Stomach smooth muscle (tissue), 2 donors: ENCODE results near the gene TMCO4.

Source experiments
- H3K27ac ChIP-seq: one replicate; pipeline ENCODE4 v1.7.0; 2013; ENCODE audit warnings: mild to moderate bottlenecking, low read length, inconsistent platforms
- H3K27me3 ChIP-seq, 2 donors: one replicate each; pipeline ENCODE4 v1.7.0; 2013; ENCODE audit warnings: low read length in 2 of 2; ENCODE audit not compliant: insufficient read depth in 2 of 2, control insufficient read depth in 1 of 2
- H3K36me3 ChIP-seq, 2 donors: one replicate each; pipeline ENCODE4 v1.7.0; 2013; ENCODE audit warnings: low read length in 2 of 2; ENCODE audit not compliant: control insufficient read depth in 2 of 2, insufficient read depth in 2 of 2
- H3K4me1 ChIP-seq: one replicate; pipeline ENCODE4 v1.7.0; 2013; ENCODE audit warnings: low read length; ENCODE audit not compliant: control insufficient read depth, insufficient read depth
- H3K4me3 ChIP-seq, 2 donors: one replicate each; pipeline ENCODE4 v1.7.0; 2013; ENCODE audit warnings: low read length in 2 of 2
- H3K9ac ChIP-seq, 2 donors: one replicate each; pipeline ENCODE4 v1.7.0; 2013; ENCODE audit warnings: low read length in 2 of 2, mild to moderate bottlenecking in 1 of 2
- H3K9me3 ChIP-seq, 2 donors: one replicate each; pipeline ENCODE4 v1.7.0; 2013; ENCODE audit warnings: low read length in 2 of 2; ENCODE audit not compliant: control insufficient read depth in 2 of 2
- donor health status: healthy.
- donor health status: Pancreatic carcinoma.

The TMCO4 gene

DNA sequence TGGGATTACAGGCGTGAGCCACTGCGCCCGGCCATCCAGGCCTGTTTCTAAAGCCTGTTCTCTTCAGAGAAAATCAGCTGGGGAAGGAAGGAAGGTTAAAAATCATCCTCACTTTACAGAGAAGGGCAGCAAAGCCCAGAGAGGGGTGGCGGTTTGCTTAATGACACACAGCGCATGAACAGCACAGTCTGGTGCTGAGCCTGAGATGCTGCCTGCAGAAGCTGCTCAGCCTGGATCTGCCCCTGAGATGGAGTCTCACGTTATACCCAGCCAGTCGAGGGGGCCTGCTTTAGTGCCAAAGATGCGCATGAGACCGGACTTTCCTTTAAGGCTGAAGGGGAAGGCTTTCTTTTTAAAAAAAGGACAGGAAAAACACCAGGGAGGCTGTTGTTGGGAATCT lies 113.7 kb downstream of the TMCO4 start:
- H3K4me1 ChIP-seq, result no peaks in the 10 kb centered on the region
- no peaks in the 10 kb centered on the region for H3K27me3 ChIP-seq
- H3K9ac ChIP-seq, result no peak overlapping the region
- H3K4me3 ChIP-seq, result no peak overlapping the region
- no peak overlapping the region for H3K27ac ChIP-seq
- H3K9me3 ChIP-seq, result peaks cover 0 to 7% of the 10 kb centered on the region in 2 donors
- H3K36me3 ChIP-seq, result peaks cover 11 to 18% of the 10 kb centered on the region in 2 donors

DNA sequence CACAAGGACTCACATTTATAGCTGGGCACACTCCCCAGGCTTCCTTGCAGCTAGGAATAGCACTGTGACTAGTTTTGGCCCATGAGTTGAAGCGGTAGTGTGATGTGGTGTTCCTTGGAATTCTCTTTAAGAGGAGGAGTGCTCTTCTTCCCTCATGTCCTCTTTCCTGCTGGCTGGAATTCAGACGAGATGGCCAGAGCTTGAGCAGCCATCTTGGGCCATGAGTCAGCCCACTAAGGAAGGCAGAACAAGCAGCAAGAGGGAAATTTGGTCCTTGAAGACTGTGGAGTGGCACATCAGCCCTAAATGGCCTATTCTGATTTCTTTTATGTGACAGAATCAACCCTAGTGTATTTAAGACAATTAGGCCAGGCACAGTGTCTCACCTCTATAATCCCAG lies 115.0 kb downstream of the TMCO4 start:
- no peak overlapping the region for H3K27ac ChIP-seq
- H3K9me3 ChIP-seq, result peaks cover 0 to 7% of the 10 kb centered on the region in 2 donors
- H3K9ac ChIP-seq, result no peak overlapping the region
- H3K36me3 ChIP-seq, result peaks cover 11 to 18% of the 10 kb centered on the region in 2 donors
- no peak overlapping the region for H3K4me3 ChIP-seq
- no peaks in the 10 kb centered on the region for H3K27me3 ChIP-seq
- H3K4me1 ChIP-seq, result no peaks in the 10 kb centered on the region

DNA sequence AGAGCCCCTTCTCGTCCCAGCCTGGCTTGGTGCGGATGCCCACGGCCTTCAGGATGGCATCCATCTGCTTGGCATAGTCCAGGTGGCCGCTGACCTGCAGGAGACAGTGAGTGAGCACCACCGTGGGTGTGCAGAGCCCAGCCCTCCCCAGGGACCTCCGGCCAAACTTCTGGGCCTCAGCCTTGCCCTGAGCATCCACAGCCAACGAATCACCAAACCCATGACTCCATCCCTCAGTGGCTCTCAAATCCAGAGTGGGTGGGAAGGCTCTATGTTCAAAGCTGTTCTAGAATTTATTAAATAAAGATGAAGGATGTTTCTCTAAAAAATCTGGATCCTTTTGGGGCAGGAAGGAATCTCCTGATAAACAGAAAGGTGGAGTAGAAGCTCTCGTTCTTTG lies 116.4 kb downstream of the TMCO4 start:
- Histone ChIP-seq H3K4me1 (no peaks in the 10 kb centered on the region), H3K9me3 (peaks cover 0 to 7% of the 10 kb centered on the region in 2 donors), H3K4me3 (no peak overlapping the region), H3K27me3 (no peaks in the 10 kb centered on the region), H3K9ac (no peak overlapping the region), H3K36me3 (peaks cover 11 to 15% of the 10 kb centered on the region in 2 donors), H3K27ac (no peak overlapping the region)

DNA sequence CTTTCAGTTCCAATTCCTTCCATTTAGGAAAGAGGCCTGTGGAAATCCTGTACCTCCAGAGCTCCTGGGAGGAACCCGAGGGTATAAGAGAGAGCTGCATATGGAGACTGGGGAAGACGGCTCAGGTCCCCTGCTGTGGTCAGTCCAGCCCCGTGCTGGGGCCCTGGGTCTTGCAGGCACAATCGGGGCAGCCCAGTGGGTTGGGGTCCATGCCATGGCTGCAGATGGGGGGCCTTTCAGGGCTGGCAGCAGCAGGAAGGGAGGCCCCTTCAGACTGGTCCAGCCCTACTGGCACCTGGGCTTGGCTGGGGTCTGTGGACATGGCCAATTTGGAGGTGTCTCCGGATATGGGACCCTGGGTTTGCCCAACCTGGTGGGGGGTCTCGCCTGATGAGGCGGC lies 116.8 kb downstream of the TMCO4 start:
- Histone ChIP-seq H3K27me3 (no peaks in the 10 kb centered on the region), H3K27ac (no peak overlapping the region), H3K9ac (no peak overlapping the region), H3K36me3 (peaks cover 11 to 15% of the 10 kb centered on the region in 2 donors), H3K4me3 (no peak overlapping the region), H3K4me1 (no peaks in the 10 kb centered on the region), H3K9me3 (peaks cover 0 to 6% of the 10 kb centered on the region in 2 donors)

DNA sequence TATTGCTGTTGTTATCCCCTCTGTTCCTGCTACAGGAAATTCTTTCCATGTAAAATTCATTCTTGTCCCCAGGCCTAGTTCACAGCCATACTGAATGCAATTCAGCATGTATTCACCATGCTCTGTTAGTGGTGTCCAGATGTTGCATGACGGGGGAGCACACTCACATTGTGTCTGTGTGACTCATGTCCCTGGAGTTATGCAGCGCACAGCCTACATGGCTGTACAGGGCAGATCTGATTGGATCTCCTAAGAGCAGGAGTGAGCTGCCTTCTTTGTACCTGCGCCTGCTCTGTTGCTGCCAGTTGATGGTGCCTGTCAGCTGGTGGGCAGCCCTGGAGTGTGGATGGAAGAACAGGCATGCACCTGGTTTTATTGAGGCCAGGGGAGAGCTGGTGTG lies 117.5 kb downstream of the TMCO4 start:
- peaks cover 4 to 9% of the 10 kb centered on the region in 2 donors for H3K36me3 ChIP-seq
- no peaks in the 10 kb centered on the region for H3K27me3 ChIP-seq
- no peaks in the 10 kb centered on the region for H3K4me1 ChIP-seq
- no peaks in the 10 kb centered on the region for H3K9me3 ChIP-seq
- H3K4me3 ChIP-seq, result no peak overlapping the region
- H3K9ac ChIP-seq, result no peak overlapping the region
- no peak overlapping the region for H3K27ac ChIP-seq

DNA sequence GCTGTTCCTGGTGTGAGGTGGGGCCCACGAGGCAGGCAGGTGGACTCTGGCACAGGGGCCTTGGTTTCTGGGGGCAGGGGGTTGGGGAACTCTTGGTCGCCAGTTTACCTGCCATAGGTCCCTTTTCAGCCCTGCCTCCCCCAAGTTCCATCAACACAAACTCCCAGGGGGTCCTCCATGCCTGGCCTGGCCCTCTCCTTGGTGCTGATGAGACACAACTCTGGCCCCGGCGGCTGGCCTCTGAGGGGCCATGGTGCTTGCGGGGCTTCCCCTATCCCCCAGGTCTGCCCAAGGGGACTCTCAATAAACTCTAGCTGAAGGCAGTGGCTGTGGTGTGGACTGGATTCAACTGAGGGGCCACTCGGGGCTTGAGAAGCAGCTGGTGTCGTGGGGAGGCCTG lies 119.1 kb downstream of the TMCO4 start:
- H3K9me3 ChIP-seq, result no peaks in the 10 kb centered on the region
- peaks cover 3 to 4% of the 10 kb centered on the region in 2 donors for H3K27me3 ChIP-seq
- peaks cover 3 to 5% of the 10 kb centered on the region in 2 donors for H3K36me3 ChIP-seq
- no peak overlapping the region for H3K9ac ChIP-seq
- H3K4me3 ChIP-seq, result no peak overlapping the region
- no peak overlapping the region for H3K27ac ChIP-seq
- H3K4me1 ChIP-seq, result no peaks in the 10 kb centered on the region

DNA sequence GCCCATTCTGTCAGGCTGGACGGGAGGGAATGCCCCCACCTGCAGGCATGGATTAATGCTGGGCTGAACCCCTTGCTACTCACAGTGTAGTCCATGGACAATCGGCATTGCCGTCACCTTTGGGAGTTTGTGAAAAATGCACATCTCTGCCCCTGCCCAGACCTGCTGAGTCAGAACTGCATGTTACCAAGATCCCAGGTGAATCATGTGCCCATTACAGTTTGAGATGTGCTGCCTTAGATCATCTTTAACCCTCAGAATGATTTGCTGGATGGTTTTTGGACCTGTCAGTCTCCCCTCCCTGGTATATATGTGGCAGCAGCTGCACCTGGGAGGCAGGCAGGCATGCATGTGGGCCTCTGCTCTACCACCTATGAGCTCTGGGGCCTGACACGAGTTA lies 120.0 kb downstream of the TMCO4 start:
- Histone ChIP-seq H3K9me3 (no peaks in the 10 kb centered on the region), H3K27me3 (peaks cover 5 to 6% of the 10 kb centered on the region in 2 donors), H3K4me1 (no peaks in the 10 kb centered on the region), H3K9ac (no peak overlapping the region), H3K4me3 (no peak overlapping the region), H3K36me3 (peaks cover 1 to 5% of the 10 kb centered on the region in 2 donors), H3K27ac (no peak overlapping the region)

DNA sequence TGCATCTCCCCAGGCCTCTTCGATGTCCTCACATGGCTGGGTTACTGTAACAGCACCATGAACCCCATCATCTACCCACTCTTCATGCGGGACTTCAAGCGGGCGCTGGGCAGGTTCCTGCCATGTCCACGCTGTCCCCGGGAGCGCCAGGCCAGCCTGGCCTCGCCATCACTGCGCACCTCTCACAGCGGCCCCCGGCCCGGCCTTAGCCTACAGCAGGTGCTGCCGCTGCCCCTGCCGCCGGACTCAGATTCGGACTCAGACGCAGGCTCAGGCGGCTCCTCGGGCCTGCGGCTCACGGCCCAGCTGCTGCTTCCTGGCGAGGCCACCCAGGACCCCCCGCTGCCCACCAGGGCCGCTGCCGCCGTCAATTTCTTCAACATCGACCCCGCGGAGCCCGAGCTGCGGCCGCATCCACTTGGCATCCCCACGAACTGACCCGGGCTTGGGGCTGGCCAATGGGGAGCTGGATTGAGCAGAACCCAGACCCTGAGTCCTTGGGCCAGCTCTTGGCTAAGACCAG lies 120.7 kb downstream of the TMCO4 start:
- peaks cover 0 to 5% of the 10 kb centered on the region in 2 donors for H3K36me3 ChIP-seq
- no peak overlapping the region for H3K4me3 ChIP-seq
- H3K4me1 ChIP-seq, result no peaks in the 10 kb centered on the region

DNA sequence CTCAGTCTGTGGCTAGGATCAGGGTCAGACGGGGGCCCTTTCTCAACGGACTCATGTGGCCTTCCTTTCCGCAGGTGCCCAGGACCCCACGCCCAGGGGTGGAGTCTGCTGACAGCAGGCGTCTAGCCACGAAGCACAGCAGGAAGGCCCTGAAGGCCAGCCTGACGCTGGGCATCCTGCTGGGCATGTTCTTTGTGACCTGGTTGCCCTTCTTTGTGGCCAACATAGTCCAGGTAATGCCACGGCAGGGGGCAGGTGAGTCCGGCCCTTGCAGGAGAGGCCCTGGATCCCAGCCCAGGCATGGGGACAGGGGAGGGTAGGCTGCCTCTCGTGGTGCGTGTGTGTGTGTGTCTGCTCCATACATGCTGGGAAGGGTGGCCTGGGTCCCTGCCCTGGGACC lies 121.2 kb downstream of the TMCO4 start:
- Histone ChIP-seq H3K27me3 (peaks cover 5 to 6% of the 10 kb centered on the region in 2 donors), H3K9ac (no peak overlapping the region), H3K36me3 (peaks cover 0 to 5% of the 10 kb centered on the region in 2 donors), H3K4me1 (no peaks in the 10 kb centered on the region), H3K4me3 (no peak overlapping the region), H3K9me3 (no peaks in the 10 kb centered on the region), H3K27ac (no peak overlapping the region)

More for the DNA sequence above, 120.7 kb downstream of the TMCO4 start:
- Histone ChIP-seq H3K27me3 (peaks cover 5 to 6% of the 10 kb centered on the region in 2 donors), H3K9ac (no peak overlapping the region), H3K9me3 (no peaks in the 10 kb centered on the region), H3K27ac (no peak overlapping the region)

DNA sequence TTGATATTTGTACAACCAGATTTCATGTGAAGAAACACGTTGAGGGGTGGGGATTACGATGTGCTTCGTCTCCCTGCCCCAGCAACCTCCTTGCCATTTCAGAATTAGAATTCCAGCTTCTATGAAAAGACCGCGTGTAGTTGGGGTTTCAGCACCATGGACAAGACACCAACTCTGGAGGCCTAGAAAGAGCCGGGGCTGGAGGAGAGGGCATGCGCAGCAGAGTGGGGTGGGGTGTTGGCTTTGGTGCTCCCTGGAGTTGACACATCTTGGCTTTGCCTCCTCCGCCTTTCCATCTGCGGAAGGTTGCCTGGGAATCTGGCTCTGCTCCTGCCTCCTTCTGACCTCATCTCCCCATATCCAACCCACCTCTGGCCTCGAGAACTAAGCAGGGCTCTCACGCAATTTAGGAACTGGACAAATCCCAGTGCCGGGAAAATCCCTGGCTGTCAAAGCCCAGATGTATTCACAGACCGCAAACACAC lies 123.2 kb downstream of the TMCO4 start:
- Histone ChIP-seq H3K4me1 (no peaks in the 10 kb centered on the region), H3K9ac (no peak overlapping the region), H3K9me3 (no peaks in the 10 kb centered on the region), H3K4me3 (no peak overlapping the region), H3K27me3 (peaks cover 8 to 11% of the 10 kb centered on the region in 2 donors), H3K27ac (no peak overlapping the region), H3K36me3 (no peaks in the 10 kb centered on the region)

DNA sequence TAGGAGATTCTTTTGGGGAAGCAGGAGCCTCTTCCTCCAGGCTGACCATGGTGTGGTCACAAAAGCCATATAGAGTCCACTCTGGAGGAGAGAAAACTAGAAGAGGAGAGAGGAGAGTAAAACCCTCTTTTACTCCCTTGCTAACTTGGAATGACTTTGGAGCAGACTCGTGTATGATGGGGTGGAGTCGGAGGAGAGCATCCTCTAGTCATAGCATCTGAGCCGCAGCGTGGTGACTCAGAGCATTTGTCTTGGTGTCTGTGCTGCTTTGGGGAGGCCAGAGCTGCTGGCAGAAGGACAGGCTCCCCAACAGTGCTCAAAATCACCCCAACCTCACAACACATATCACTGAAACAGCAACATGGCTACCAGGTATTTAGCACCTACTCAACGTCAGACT lies 123.9 kb downstream of the TMCO4 start:
- no peak overlapping the region for H3K27ac ChIP-seq
- no peak overlapping the region for H3K9ac ChIP-seq
- H3K4me1 ChIP-seq, result no peaks in the 10 kb centered on the region
- peaks cover 8 to 14% of the 10 kb centered on the region in 2 donors for H3K27me3 ChIP-seq
- H3K9me3 ChIP-seq, result no peaks in the 10 kb centered on the region
- H3K4me3 ChIP-seq, result no peak overlapping the region
- H3K36me3 ChIP-seq, result no peaks in the 10 kb centered on the region
